A549 (cell line): Measurements from ENCODE around the gene MARK1. TPM values are rescaled to one million over a fixed set of nuclear protein-coding genes. Genes with fewer than 3 reads are reported as not detected.
A peak's percentile ranks its signal among the peaks of the same experiment; 100 is the strongest.

Experiments
- ATAC-seq, 2 experiments: fragments of 200-7000 bp in 1 of 2; fragments of >200 bp in 1 of 2; cut with Nextera tagmentation in 1 of 2; cut with Tn5 transposase in 1 of 2; 3 replicates each; pipeline versions ENCODE4 v1.8.0 to v1.9.1; 2018 to 2020; ENCODE audit warnings: mild to moderate bottlenecking in 1 of 2, moderate library complexity in 1 of 2
- CTCF ChIA-PET: fragments of 300-600 bp; sonication (Branson Sonifier 250); formaldehyde crosslinking; extraction: SDS; loops from one replicate; lab custom pipeline; 2021; ENCODE audit warnings: antibody characterized with exemption, inconsistent platforms; lab: Yijun Ruan, JAX
- POLR2A ChIA-PET: fragments of 350-600 bp; formaldehyde crosslinking; extraction: SDS; loops from one replicate; lab custom pipeline; 2021; ENCODE audit warnings: antibody characterized with exemption, inconsistent platforms; lab: Yijun Ruan, JAX
- DNase-seq, 2 experiments: peaks; one replicate each; pipeline versions ENCODE4 v3.0.0 to v3.0.0-alpha.2; 2011 to 2016; ENCODE audit warnings: low read depth in 1 of 2, low spot score in 1 of 2
- FAIRE-seq: peaks from 2 replicates; lab custom pipeline; 2011; peaks lifted over from hg19 to GRCh38; lab: Jason Lieb, UNC
- H3K27ac ChIP-seq, 2 experiments: fragments of >200 bp; sonication (Bioruptor Twin); formaldehyde crosslinking; 3 replicates each; pipeline ENCODE4 v1.5.1; 2016 to 2017
- H3K4me1 ChIP-seq: fragments of >200 bp; sonication (Bioruptor Twin); formaldehyde crosslinking; 3 replicates; pipeline ENCODE4 v1.6.1; 2016
- H3K4me2 ChIP-seq: fragments of >200 bp; sonication (Bioruptor Twin); formaldehyde crosslinking; 3 replicates; pipeline ENCODE4 v1.6.1; 2016
- H3K4me3 ChIP-seq: fragments of >200 bp; sonication (Bioruptor Twin); formaldehyde crosslinking; 3 replicates; pipeline ENCODE4 v1.5.1; 2016
- H3K9me3 ChIP-seq: fragments of >200 bp; sonication (Bioruptor Twin); formaldehyde crosslinking; 3 replicates; pipeline ENCODE4 v1.6.1; 2016
- BCL3 ChIP-seq: fragments of >200 bp; sonication (Bioruptor Twin); formaldehyde crosslinking; IDR thresholded peaks from 3 replicates; pipeline ENCODE4 v1.6.1; 2016
- BHLHE40 ChIP-seq: IDR thresholded peaks from 2 replicates; pipeline ENCODE4 v1.6.1; 2012; ENCODE audit warnings: low read depth, low read length, inconsistent platforms
- CEBPB ChIP-seq, 2 experiments: fragments of >200 bp in 1 of 2; sonication (Bioruptor Twin) in 1 of 2; formaldehyde crosslinking in 1 of 2; IDR thresholded peaks; 2 replicates each; pipeline ENCODE4 v1.6.1; 2012 to 2016
- EHF ChIP-seq: fragments of 250-450 bp; sonication (Bioruptor Pico); IDR thresholded peaks from 2 replicates; pipeline ENCODE4 v1.5.0; 2020; ENCODE audit warnings: mild to moderate bottlenecking
- ESRRA ChIP-seq: fragments of 150-350 bp; IDR thresholded peaks from 2 replicates; pipeline ENCODE4 v1.6.1; 2014; ENCODE audit warnings: mild to moderate bottlenecking, low read length, borderline replicate concordance
- FOSB ChIP-seq: fragments of 250-450 bp; sonication (Bioruptor Pico); IDR thresholded peaks from 2 replicates; pipeline ENCODE4 v1.5.0; 2020; ENCODE audit warnings: mild to moderate bottlenecking, moderate library complexity
- FOSL2 ChIP-seq, 2 experiments: fragments of 450-650 bp in 1 of 2; fragments of >200 bp in 1 of 2; sonication (Bioruptor Twin) in 1 of 2; formaldehyde crosslinking; IDR thresholded peaks; 2 replicates each; pipeline versions ENCODE4 v1.5.0 to v1.6.1; 2016 to 2020; ENCODE audit warnings: mild to moderate bottlenecking in 1 of 2, moderate library complexity in 1 of 2
- FOXS1 ChIP-seq: fragments of 250-450 bp; sonication (Bioruptor Pico); IDR thresholded peaks from 2 replicates; pipeline ENCODE4 v1.5.0; 2020; ENCODE audit warnings: mild to moderate bottlenecking, moderate library complexity
- GATA3 ChIP-seq: IDR thresholded peaks from 2 replicates; pipeline ENCODE4 v1.6.1; 2012; ENCODE audit warnings: borderline replicate concordance
- HDAC2 ChIP-seq: fragments of 200-600 bp; sonication (generic); IDR thresholded peaks from 2 replicates; pipeline ENCODE4 v1.6.1; 2016
- HES2 ChIP-seq: fragments of >200 bp; sonication (Bioruptor Twin); formaldehyde crosslinking; IDR thresholded peaks from 2 replicates; pipeline ENCODE4 v1.6.1; 2016
- HEYL ChIP-seq: fragments of 250-450 bp; sonication (Bioruptor Pico); IDR thresholded peaks from 2 replicates; pipeline ENCODE4 v1.8.0; 2021; ENCODE audit warnings: mild to moderate bottlenecking, moderate library complexity
- JUNB ChIP-seq: fragments of >200 bp; sonication (Bioruptor Twin); formaldehyde crosslinking; IDR thresholded peaks from 2 replicates; pipeline ENCODE4 v1.6.1; 2016
- KDM5A ChIP-seq: fragments of 200-600 bp; sonication (generic); IDR thresholded peaks from 2 replicates; pipeline ENCODE4 v1.6.1; 2016; ENCODE audit warnings: antibody characterized with exemption, mild to moderate bottlenecking
- RFX5 ChIP-seq: fragments of 450-650 bp; IDR thresholded peaks from 2 replicates; pipeline ENCODE4 v1.7.1; 2014; ENCODE audit warnings: antibody characterized with exemption, mild to moderate bottlenecking, moderate library complexity
- ZSCAN20 ChIP-seq: fragments of 250-450 bp; sonication (Bioruptor Pico); IDR thresholded peaks from 2 replicates; pipeline ENCODE4 v1.8.0; 2022; ENCODE audit warnings: mild to moderate bottlenecking, moderate library complexity
- WGBS: methylation state at CpG from one replicate; pipeline ENCODE4 v1.1.6; 2017; ENCODE audit errors: missing lambda C conversion rate; 5-methylcytosine and 5-hydroxymethylcytosine counted together
- polyA plus RNA-seq, 4 experiments: library from polyadenylated mRNA; depleted of rRNA in 3 of 4; stranded (reverse); fragments of >200 nt; fragmentation: RNase III in 1 of 4; extraction: RNeasy Plus Mini Kit Qiagen cat#74134 plus additional on column Dnase treatment in 1 of 4; gene quantifications; 2 replicates in 3 of 4; 3 replicates in 1 of 4; pipeline ENCODE4 v1.2.3, GENCODE V29; 2011 to 2017
- TF ChIP-seq, protein P1 (sequence below): fragments of 250-450 bp; sonication (Bioruptor Pico); IDR thresholded peaks from 2 replicates; pipeline ENCODE4 v1.5.0; 2020; ENCODE audit warnings: low read depth, mild to moderate bottlenecking, moderate library complexity
- TF ChIP-seq, protein P2 (sequence below): IDR thresholded peaks from 2 replicates; pipeline ENCODE4 v1.6.1; 2012

MARK1 gene
- polyA plus RNA-seq, 2 of the 4 experiments (the other 2 are of a cell fraction): 0.03 to 0.05 TPM

DNA sequence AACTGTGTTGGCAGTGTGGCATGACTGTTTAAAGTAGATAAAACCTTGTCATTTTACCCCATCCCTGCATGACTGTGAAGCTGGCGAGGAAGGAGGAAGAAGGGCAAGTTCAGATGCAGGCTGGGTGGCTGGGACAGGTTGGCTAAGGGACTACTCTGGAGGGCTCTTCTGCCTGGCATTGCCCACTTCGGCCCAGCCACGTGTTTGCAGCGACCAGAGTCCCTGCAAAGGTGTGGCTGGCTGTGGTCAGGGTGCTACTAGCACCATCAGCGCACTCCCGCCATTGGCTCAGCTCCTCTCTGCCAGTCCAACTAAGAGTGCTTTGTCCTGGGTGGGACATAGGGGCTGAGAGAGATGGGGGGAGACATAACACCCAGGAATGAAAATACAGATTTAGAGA, 169.4 kb downstream of the MARK1 start:
- ATAC-seq: no peak
- Histone ChIP-seq H3K4me1 (peaks cover 9% of the 10 kb centered on the region), H3K9me3 (0 out of 3 replicates have a peak, but pooled peaks cover under 1% of the 10 kb centered on the region), H3K4me3 (no peak overlapping the region), H3K27ac (no peak overlapping the region), H3K4me2 (no peak overlapping the region)
- FAIRE-seq: no peak
- CTCF ChIA-PET: interaction anchor here (1.0 to 4.2 kb wide), 4 partner anchors 18 to 79 kb away, joined by 3 to 20 read pairs (median 4); partner anchors contain the start of gene MTARC2
- TF ChIP-seq HEYL (CRISPR knock-in tag): no peak
- no peak for TF ChIP-seq HES2
- TF ChIP-seq BHLHE40: no peak
- no peak for TF ChIP-seq JUNB
- POLR2A ChIA-PET: no interaction called here
- 79% methylated on average over 6 of the region's 6 CpGs for WGBS
- DNase-seq: no peak

GRCh38 chr1:220698607-220699016, 170.7 kb downstream of the MARK1 start:
- ATAC-seq (no peak; a peak in 1 of 6 replicates), DNase-seq (no peak), FAIRE-seq (no peak)
- TF ChIP-seq KDM5A (no peak), CEBPB (IDR thresholded peaks at IDR 0.05) (no peak), HDAC2 (no peak), GATA3 (no peak), JUNB (no peak), FOSL2 (IDR thresholded peaks at IDR 0.05) (no peak), FOSL2 (CRISPR knock-in tag; IDR thresholded peaks at IDR 0.05) (no peak), RFX5 (no peak)
- ChIA-PET CTCF (interaction anchor here (1.0 to 5.9 kb wide), 4 partner anchors 8 to 77 kb away, joined by 3 to 20 read pairs (median 12); no protein-coding TSS in a partner anchor), POLR2A (no interaction called here)
- Histone ChIP-seq H3K4me2 (peak overlapping the region; percentile 52; the same call in 2 of the 3 replicates), H3K4me1 (peaks cover 9% of the 10 kb centered on the region), H3K9me3 (0 out of 3 replicates have a peak, but pooled peaks cover 4% of the 10 kb centered on the region), H3K4me3 (no peak overlapping the region), H3K27ac (0 out of 6 replicates have a peak overlapping the region, but pooled peaks of 1 of the 2 experiments have one; percentile 26)
- 44% methylated on average over 5 of the region's 5 CpGs for WGBS

- DNase-seq (no peak), FAIRE-seq (no peak), ATAC-seq (no peak)
- H3K9me3 ChIP-seq: 0 out of 3 replicates have a peak, but pooled peaks cover 4% of the 10 kb centered on the region
- POLR2A ChIA-PET: no interaction called here
- peaks cover 9% of the 10 kb centered on the region for H3K4me1 ChIP-seq
- no peak overlapping the region for H3K4me2 ChIP-seq
- CTCF ChIA-PET: interaction anchor here (1.0 to 5.9 kb wide), 4 partner anchors 8 to 77 kb away, joined by 3 to 20 read pairs (median 12); no protein-coding TSS in a partner anchor
- H3K4me3 ChIP-seq: no peak overlapping the region
- H3K27ac ChIP-seq: no peak overlapping the region
- 62% methylated on average over 3 of the region's 3 CpGs for WGBS
- TF ChIP-seq BCL3 (no peak), RFX5 (no peak), BHLHE40 (no peak)
Observed at GRCh38 chr1:220699044-220699443, 171.1 kb downstream of the MARK1 start.

DNA sequence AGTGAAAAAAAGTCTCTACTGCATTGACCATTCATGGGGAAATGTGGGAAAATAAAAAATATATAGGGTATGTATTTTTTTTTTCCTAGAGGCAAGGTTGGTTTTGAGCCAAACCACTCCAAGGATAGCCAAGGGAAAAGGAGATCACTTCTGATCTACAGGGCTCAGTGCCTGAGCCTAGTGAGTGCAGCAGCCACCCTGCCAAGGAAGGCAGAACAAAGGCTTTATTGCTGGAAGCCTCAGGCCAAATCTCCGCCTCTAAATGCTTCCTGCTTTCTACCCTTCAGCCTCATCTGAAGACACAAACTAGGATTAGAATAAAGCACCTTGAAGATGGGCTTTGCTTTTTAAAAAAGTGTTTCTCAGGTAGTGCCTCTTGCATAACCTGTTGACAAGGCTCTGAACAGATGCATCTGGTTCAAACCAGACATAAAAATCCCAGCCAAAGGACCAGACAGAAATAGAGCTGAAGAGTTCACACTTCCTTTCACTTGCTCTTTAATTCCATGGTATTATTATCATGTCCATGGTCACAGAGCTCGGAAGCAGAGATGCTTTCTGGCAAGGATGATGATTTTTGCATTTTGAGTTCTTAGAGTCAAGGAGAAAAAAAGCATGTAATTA, 172.7 kb downstream of the MARK1 start:
- ATAC-seq (no peak), DNase-seq (no peak), FAIRE-seq (no peak)
- no peak overlapping the region for H3K27ac ChIP-seq
- H3K4me2 ChIP-seq: no peak overlapping the region
- H3K9me3 ChIP-seq: 0 out of 3 replicates have a peak, but pooled peaks cover 4% of the 10 kb centered on the region
- 73% methylated on average over 2 of the region's 2 CpGs for WGBS
- no peak overlapping the region for H3K4me3 ChIP-seq
- POLR2A ChIA-PET: no interaction called here
- CTCF ChIA-PET: interaction anchor here (1.4 to 5.9 kb wide), 3 partner anchors 10 to 75 kb away, joined by 5 to 20 read pairs (median 20); no protein-coding TSS in a partner anchor
- no peak for TF ChIP-seq HDAC2
- peaks cover 9% of the 10 kb centered on the region for H3K4me1 ChIP-seq

- no peak for FAIRE-seq
- DNase-seq: no peak
- Histone ChIP-seq H3K4me3 (no peak overlapping the region), H3K4me2 (no peak overlapping the region), H3K27ac (no peak overlapping the region), H3K4me1 (peaks cover 9% of the 10 kb centered on the region), H3K9me3 (0 out of 3 replicates have a peak, but pooled peaks cover 4% of the 10 kb centered on the region)
- ChIA-PET POLR2A (no interaction called here), CTCF (interaction anchor here (2.3 to 5.9 kb wide), 2 partner anchors 11 to 74 kb away, joined by 11 to 20 read pairs; no protein-coding TSS in a partner anchor)
- TF ChIP-seq ZSCAN20 (CRISPR knock-in tag) (no peak), FOXS1 (no peak), BHLHE40 (no peak), EHF (CRISPR knock-in tag) (no peak), ESRRA (no peak), FOSB (CRISPR knock-in tag) (no peak)
- TF ChIP-seq, protein P1, sequence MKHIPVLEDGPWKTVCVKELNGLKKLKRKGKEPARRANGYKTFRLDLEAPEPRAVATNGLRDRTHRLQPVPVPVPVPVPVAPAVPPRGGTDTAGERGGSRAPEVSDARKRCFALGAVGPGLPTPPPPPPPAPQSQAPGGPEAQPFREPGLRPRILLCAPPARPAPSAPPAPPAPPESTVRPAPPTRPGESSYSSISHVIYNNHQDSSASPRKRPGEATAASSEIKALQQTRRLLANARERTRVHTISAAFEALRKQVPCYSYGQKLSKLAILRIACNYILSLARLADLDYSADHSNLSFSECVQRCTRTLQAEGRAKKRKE: no peak
- TF ChIP-seq, protein P2, sequence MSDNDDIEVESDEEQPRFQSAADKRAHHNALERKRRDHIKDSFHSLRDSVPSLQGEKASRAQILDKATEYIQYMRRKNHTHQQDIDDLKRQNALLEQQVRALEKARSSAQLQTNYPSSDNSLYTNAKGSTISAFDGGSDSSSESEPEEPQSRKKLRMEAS: no peak
- 75% methylated on average over 6 of the region's 6 CpGs for WGBS
- no peak for ATAC-seq
Observed at GRCh38 chr1:220701974-220702373, 174.0 kb downstream of the MARK1 start.
